ENCODE data around the gene OTUD5.

Gene OTUD5

DNA sequence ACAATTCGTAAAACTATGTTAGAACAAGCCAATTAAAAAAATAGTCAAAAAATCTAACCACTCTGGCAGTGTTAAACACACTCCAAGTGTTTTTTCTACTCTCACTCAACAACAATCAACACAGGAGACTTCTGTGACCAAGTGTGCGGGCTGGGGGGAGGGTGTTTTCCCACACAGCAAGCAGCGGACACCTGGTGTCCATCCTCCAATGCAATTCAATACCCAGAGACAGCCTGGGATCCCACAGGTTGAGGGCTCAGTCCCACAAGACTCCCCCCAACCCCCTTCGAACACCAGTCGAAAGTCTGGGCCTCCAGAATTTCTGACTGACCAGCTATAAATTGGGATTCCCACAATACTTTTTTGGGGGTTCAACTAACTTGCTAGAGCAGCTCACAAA is 30.3 kb downstream of the OTUD5 start:
- no peak overlapping the region for H3K4me3 ChIP-seq (ENCODE audit: low read depth, low read length)
- no peak for DNase-seq (ENCODE audit: low read depth)
- TF ChIP-seq, protein P1, sequence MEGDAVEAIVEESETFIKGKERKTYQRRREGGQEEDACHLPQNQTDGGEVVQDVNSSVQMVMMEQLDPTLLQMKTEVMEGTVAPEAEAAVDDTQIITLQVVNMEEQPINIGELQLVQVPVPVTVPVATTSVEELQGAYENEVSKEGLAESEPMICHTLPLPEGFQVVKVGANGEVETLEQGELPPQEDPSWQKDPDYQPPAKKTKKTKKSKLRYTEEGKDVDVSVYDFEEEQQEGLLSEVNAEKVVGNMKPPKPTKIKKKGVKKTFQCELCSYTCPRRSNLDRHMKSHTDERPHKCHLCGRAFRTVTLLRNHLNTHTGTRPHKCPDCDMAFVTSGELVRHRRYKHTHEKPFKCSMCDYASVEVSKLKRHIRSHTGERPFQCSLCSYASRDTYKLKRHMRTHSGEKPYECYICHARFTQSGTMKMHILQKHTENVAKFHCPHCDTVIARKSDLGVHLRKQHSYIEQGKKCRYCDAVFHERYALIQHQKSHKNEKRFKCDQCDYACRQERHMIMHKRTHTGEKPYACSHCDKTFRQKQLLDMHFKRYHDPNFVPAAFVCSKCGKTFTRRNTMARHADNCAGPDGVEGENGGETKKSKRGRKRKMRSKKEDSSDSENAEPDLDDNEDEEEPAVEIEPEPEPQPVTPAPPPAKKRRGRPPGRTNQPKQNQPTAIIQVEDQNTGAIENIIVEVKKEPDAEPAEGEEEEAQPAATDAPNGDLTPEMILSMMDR (IDR thresholded peaks at IDR 0.05; ENCODE audit: insufficient read depth, low read depth, low read length, missing control alignments), result no peak

DNA sequence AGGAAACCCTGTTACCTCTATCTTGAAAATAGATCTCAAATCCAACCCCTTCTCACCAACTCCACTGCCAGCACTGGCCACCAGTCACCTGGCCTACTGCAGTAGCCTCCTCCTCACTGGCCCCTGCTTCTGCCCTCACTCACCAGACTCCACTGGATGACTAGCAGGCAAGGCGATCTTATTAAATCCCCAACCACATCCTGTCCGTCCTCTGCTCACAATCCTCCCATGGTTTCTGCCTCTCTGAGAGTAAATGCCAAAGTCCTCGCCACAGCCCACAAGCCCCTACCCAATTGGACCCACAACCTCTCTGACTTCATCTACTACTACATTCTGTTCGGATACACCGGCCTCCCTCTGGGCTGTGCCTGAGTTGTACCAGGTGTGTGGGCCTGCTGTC is 33.1 kb downstream of the OTUD5 start:
- TF ChIP-seq, protein P1 (IDR thresholded peaks at IDR 0.05; ENCODE audit: insufficient read depth, low read depth, low read length, missing control alignments), result no peak
- no peak overlapping the region for H3K4me3 ChIP-seq (ENCODE audit: low read depth, low read length)
- no peak for DNase-seq (ENCODE audit: low read depth)

DNA sequence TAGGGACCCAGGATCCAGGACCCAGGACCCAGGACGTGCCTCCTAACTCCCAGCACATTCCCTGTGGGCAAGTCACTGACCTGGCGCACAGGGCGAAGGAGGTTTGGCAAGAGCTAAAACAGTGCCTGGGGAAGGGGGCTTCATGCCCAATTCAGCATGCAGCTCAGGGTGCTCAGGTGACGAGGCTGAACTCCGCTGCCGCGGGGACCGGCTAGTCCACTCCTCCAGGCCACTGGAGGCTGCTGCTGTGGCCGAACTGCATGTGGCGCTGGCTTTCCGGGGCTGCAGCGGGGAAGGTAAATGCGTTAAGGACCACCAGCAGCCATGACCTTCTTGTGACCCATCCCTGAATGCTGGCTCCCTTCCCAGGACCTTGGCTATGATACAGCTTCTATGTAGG is 33.6 kb downstream of the OTUD5 start:
- DNase-seq (ENCODE audit: low read depth), result no peak
- H3K4me3 ChIP-seq (ENCODE audit: low read depth, low read length), result no peak overlapping the region
- TF ChIP-seq, protein P1 (IDR thresholded peaks at IDR 0.05; ENCODE audit: insufficient read depth, low read depth, low read length, missing control alignments), result no peak

DNA sequence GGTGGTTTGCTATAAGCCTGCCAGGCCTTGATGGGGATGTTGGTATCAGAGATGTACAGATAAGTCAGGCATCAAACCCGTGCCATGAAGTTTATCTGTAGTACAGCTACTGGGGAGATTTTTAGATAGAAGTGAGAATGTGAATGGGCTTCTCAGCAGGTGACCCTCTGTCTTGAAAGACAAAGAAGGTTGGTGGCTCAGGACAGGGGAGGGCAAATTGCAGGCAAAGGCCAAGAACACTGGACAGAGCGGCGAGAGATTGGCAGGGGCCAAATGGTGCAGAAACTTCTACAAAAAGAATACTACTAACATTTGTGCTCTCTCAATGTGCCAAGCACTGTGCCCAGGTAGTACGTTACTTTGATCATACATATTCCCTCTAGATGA is 36.7 kb downstream of the OTUD5 start:
- no peak for DNase-seq (ENCODE audit: low read depth)
- peak overlapping the region; percentile 80 for H3K4me3 ChIP-seq (ENCODE audit: low read depth, low read length)
- TF ChIP-seq, protein P1 (IDR thresholded peaks at IDR 0.05; ENCODE audit: insufficient read depth, low read depth, low read length, missing control alignments), result no peak

DNA sequence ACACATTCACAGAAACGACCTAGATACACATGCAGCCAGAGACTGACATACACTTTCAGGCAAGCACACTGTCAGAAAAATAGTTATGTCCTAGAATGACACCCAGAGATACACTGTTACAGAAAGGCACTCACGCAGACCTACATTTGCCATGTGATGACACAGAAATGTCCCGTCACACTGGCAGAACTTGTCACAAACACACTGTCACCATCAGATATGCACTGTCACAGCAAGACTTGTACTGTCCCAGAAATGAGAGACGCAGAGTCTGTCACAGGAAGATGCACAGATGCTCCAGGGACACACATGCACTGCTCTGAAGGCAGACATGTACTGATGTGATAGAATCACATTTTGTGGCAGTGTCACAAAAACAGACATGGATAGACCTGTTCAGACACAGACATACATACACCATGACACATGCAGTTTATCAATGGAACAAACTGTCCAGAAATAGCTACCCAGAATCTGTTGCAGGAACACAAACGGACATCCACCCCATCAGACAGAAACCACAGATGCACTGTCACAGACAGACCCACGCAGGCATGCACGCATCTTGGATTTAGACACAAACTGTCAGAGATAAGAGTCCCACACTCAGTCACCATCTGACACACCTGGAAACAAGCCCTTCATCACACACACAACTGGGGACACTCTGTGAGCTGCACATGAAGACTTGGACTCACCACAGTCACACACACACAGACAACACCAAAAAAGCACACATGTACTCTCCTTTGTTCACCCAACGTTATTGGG is 37.3 kb downstream of the OTUD5 start:
- peak overlapping the region; percentile 80 for H3K4me3 ChIP-seq (ENCODE audit: low read depth, low read length)
- TF ChIP-seq, protein P1 (IDR thresholded peaks at IDR 0.05; ENCODE audit: insufficient read depth, low read depth, low read length, missing control alignments), result no peak

DNA sequence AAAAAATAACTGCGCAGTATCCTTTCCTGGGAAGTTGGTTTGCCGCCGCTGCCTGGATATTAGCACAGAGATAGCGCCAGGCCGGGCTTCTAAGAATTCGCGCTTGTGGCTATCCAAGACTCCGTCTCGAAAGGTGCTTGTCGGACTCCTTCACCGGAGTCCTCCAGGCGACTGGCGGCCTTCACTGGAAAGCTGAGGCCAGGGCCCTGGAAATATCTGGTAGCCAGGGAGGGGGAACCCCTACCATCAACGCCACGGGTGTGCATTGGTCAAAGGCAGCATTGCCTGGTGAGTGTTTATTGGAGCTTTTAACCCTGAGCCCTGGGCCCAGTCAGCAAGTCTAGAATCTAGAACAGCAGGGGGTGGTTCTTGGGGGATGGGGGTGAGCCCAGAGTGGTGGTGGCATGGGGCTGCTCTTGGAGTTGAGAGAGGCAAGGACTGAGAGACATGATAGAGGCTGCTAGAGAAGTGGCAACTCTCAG is 38.0 kb downstream of the OTUD5 start:
- H3K4me3 ChIP-seq (ENCODE audit: low read depth, low read length), result peak overlapping the region; percentile 80
- DNase-seq (ENCODE audit: low read depth), result peak; percentile 44
- TF ChIP-seq, protein P1 (IDR thresholded peaks at IDR 0.05; ENCODE audit: insufficient read depth, low read depth, low read length, missing control alignments), result no peak

More for the DNA sequence above, 37.3 kb downstream of the OTUD5 start:
- DNase-seq (ENCODE audit: low read depth), result peak; percentile 18
